ENCODE measurements around the gene NXPH4. TPM values are rescaled to one million over a fixed set of nuclear protein-coding genes. Genes with fewer than 3 reads are reported as not detected.

NXPH4 gene
- total RNA-seq, 2 donors from 2014 or later: 0.73 TPM; not detected in 1

GRCh38 chr12:57213058-57213715, 3.4 kb upstream of the NXPH4 start:
- H3K4me3 Mint-ChIP-seq: no peak overlapping the region
- no peaks in the 10 kb centered on the region for H3K9me3 Mint-ChIP-seq
- H3K36me3 Mint-ChIP-seq: no peaks in the 10 kb centered on the region
- DNase-seq (ENCODE audit: low spot score) (peak; percentile 84), ATAC-seq (peak; percentile 64 to 84)
- no peak overlapping the region for H3K27ac Mint-ChIP-seq
- H3K27me3 Mint-ChIP-seq: peaks cover 38 to 41% of the 10 kb centered on the region in 2 donors
- peaks cover 32 to 33% of the 10 kb centered on the region in 2 donors for H3K4me1 Mint-ChIP-seq (ENCODE audit: low read depth in 2 of 2)

- peaks cover 37% of the 10 kb centered on the region in 2 donors for H3K4me1 Mint-ChIP-seq (ENCODE audit: low read depth in 2 of 2)
- H3K36me3 Mint-ChIP-seq: no peaks in the 10 kb centered on the region
- no peak overlapping the region for H3K27ac Mint-ChIP-seq
- DNase-seq (ENCODE audit: low spot score) (no peak), ATAC-seq (no peak)
- no peaks in the 10 kb centered on the region for H3K9me3 Mint-ChIP-seq
- H3K4me3 Mint-ChIP-seq: no peak overlapping the region
- peaks cover 45 to 47% of the 10 kb centered on the region in 2 donors for H3K27me3 Mint-ChIP-seq
Observed at GRCh38 chr12:57213763-57214397, 2.7 kb upstream of the NXPH4 start.

GRCh38 chr12:57214398-57214781, 2.2 kb upstream of the NXPH4 start:
- Mint-ChIP-seq H3K27ac (no peak overlapping the region), H3K4me1 (ENCODE audit: low read depth in 2 of 2) (peaks cover 37% of the 10 kb centered on the region in 2 donors), H3K9me3 (no peaks in the 10 kb centered on the region), H3K4me3 (no peak overlapping the region), H3K36me3 (no peaks in the 10 kb centered on the region), H3K27me3 (peaks cover 49 to 53% of the 10 kb centered on the region in 2 donors)
- no peak for DNase-seq (ENCODE audit: low spot score)
- ATAC-seq: peak; percentile 49 to 65

- Mint-ChIP-seq H3K27ac (peak overlapping the region in 1 of 2 donors; percentile 17), H3K27me3 (peaks cover 53 to 59% of the 10 kb centered on the region in 2 donors), H3K4me1 (ENCODE audit: low read depth in 2 of 2) (peaks cover 37 to 41% of the 10 kb centered on the region in 2 donors), H3K9me3 (no peaks in the 10 kb centered on the region), H3K4me3 (peak overlapping the region; percentile 63), H3K36me3 (no peaks in the 10 kb centered on the region)
- DNase-seq (ENCODE audit: low spot score) (no peak), ATAC-seq (no peak)
Observed at GRCh38 chr12:57215065-57215464, 1.5 kb upstream of the NXPH4 start.

GRCh38 chr12:57215668-57216013, 953 bp upstream of the NXPH4 start:
- Mint-ChIP-seq H3K4me3 (peak overlapping the region; percentile 63), H3K27me3 (peaks cover 54 to 65% of the 10 kb centered on the region in 2 donors), H3K4me1 (ENCODE audit: low read depth in 2 of 2) (peaks cover 39 to 43% of the 10 kb centered on the region in 2 donors), H3K9me3 (no peaks in the 10 kb centered on the region), H3K27ac (peak overlapping the region in 1 of 2 donors; percentile 17), H3K36me3 (no peaks in the 10 kb centered on the region)
- no peak for DNase-seq (ENCODE audit: low spot score)
- peak; percentile 26 to 62 for ATAC-seq

GRCh38 chr12:57216921-57217879, 606 bp downstream of the NXPH4 start:
- no peaks in the 10 kb centered on the region for H3K9me3 Mint-ChIP-seq
- ATAC-seq: no peak
- peaks cover 51 to 55% of the 10 kb centered on the region in 2 donors for H3K4me1 Mint-ChIP-seq (ENCODE audit: low read depth in 2 of 2)
- no peak for DNase-seq (ENCODE audit: low spot score)
- no peak overlapping the region for H3K27ac Mint-ChIP-seq
- peaks cover 65 to 81% of the 10 kb centered on the region in 2 donors for H3K27me3 Mint-ChIP-seq
- no peaks in the 10 kb centered on the region for H3K36me3 Mint-ChIP-seq
- peak overlapping the region; percentile 86 for H3K4me3 Mint-ChIP-seq

- no peaks in the 10 kb centered on the region for H3K9me3 Mint-ChIP-seq
- H3K4me3 Mint-ChIP-seq: peak overlapping the region; percentile 86
- DNase-seq (ENCODE audit: low spot score) (no peak), ATAC-seq (no peak)
- H3K36me3 Mint-ChIP-seq: no peaks in the 10 kb centered on the region
- no peak overlapping the region for H3K27ac Mint-ChIP-seq
- peaks cover 70 to 89% of the 10 kb centered on the region in 2 donors for H3K27me3 Mint-ChIP-seq
- H3K4me1 Mint-ChIP-seq (ENCODE audit: low read depth in 2 of 2): peaks cover 59 to 63% of the 10 kb centered on the region in 2 donors
Observed at GRCh38 chr12:57218030-57218853, 1.6 kb downstream of the NXPH4 start.

- H3K4me1 Mint-ChIP-seq (ENCODE audit: low read depth in 2 of 2): peaks cover 57 to 61% of the 10 kb centered on the region in 2 donors
- H3K4me3 Mint-ChIP-seq: no peak overlapping the region
- H3K36me3 Mint-ChIP-seq: no peaks in the 10 kb centered on the region
- H3K27me3 Mint-ChIP-seq: peaks cover 62 to 82% of the 10 kb centered on the region in 2 donors
- DNase-seq (ENCODE audit: low spot score): no peak
- H3K9me3 Mint-ChIP-seq: no peaks in the 10 kb centered on the region
- no peak for ATAC-seq
- no peak overlapping the region for H3K27ac Mint-ChIP-seq
Observed at GRCh38 chr12:57219205-57219992, 2.8 kb downstream of the NXPH4 start.

GRCh38 chr12:57219993-57220754, 3.6 kb downstream of the NXPH4 start:
- no peaks in the 10 kb centered on the region for H3K9me3 Mint-ChIP-seq
- H3K4me1 Mint-ChIP-seq (ENCODE audit: low read depth in 2 of 2): peaks cover 51 to 55% of the 10 kb centered on the region in 2 donors
- no peak overlapping the region for H3K27ac Mint-ChIP-seq
- peaks cover 56 to 74% of the 10 kb centered on the region in 2 donors for H3K27me3 Mint-ChIP-seq
- ATAC-seq: no peak
- H3K36me3 Mint-ChIP-seq: no peaks in the 10 kb centered on the region
- DNase-seq (ENCODE audit: low spot score): no peak
- H3K4me3 Mint-ChIP-seq: no peak overlapping the region

GRCh38 chr12:57220770-57221168, 4.2 kb downstream of the NXPH4 start:
- Mint-ChIP-seq H3K9me3 (no peaks in the 10 kb centered on the region), H3K4me1 (ENCODE audit: low read depth in 2 of 2) (peaks cover 45 to 54% of the 10 kb centered on the region in 2 donors), H3K27ac (no peak overlapping the region), H3K36me3 (no peaks in the 10 kb centered on the region), H3K4me3 (no peak overlapping the region), H3K27me3 (peaks cover 53 to 72% of the 10 kb centered on the region in 2 donors)
- DNase-seq (ENCODE audit: low spot score) (no peak), ATAC-seq (no peak)

GRCh38 chr12:57221169-57221917, 4.7 kb downstream of the NXPH4 start:
- peaks cover 44 to 56% of the 10 kb centered on the region in 2 donors for H3K4me1 Mint-ChIP-seq (ENCODE audit: low read depth in 2 of 2)
- no peaks in the 10 kb centered on the region for H3K9me3 Mint-ChIP-seq
- peaks cover 52 to 75% of the 10 kb centered on the region in 2 donors for H3K27me3 Mint-ChIP-seq
- no peaks in the 10 kb centered on the region for H3K36me3 Mint-ChIP-seq
- no peak overlapping the region for H3K27ac Mint-ChIP-seq
- peak overlapping the region; percentile 30 for H3K4me3 Mint-ChIP-seq
- no peak for DNase-seq (ENCODE audit: low spot score)
- no peak for ATAC-seq

Measured in natural killer cell treated with Interleukin-12 subunit alpha and Interleukin-12 subunit beta and Interleukin-15 and Interleukin-18, amount 100 ng/mL, for 72 hours (primary cell).